Measurements from ENCODE around the gene ANAPC2. TPM values are rescaled to one million over a fixed set of nuclear protein-coding genes. Genes with fewer than 3 reads are reported as not detected.
A peak's percentile ranks its signal among the peaks of the same experiment; 100 is the strongest.

The ANAPC2 gene
- total RNA-seq, 1 donor, result 32.9 TPM

- Histone ChIP-seq H2AFZ (ENCODE audit: low read length) (peak overlapping the region; percentile 56), H3K27ac (ENCODE audit: low read depth, low read length) (no peak overlapping the region), H3K4me1 (ENCODE audit: insufficient read depth, low read length) (no peaks in the 10 kb centered on the region), H3K36me3 (ENCODE audit: insufficient read depth, low read length) (no peaks in the 10 kb centered on the region), H3K4me3 (ENCODE audit: insufficient read depth, low read length) (peak overlapping the region; percentile 56), H3K9me3 (ENCODE audit: low read depth, low read length) (no peaks in the 10 kb centered on the region), H3K27me3 (ENCODE audit: insufficient read depth, low read length) (peaks cover 36% of the 10 kb centered on the region), H3K79me2 (ENCODE audit: insufficient read depth, low read length) (no peaks in the 10 kb centered on the region), H4K20me1 (ENCODE audit: insufficient read depth, low read length) (peaks cover 5% of the 10 kb centered on the region), H3K4me2 (ENCODE audit: insufficient read depth, low read length) (peak overlapping the region; percentile 67)
- TF ChIP-seq CTCF (IDR thresholded peaks at IDR 0.05; ENCODE audit: extremely low read depth, low read depth, low read length), result no peak
- no peak for DNase-seq (ENCODE audit: insufficient read length, low spot score, missing footprints)
These were observed 31.6 kb downstream of the ANAPC2 start for GRCh38 chr9:137156567-137157375.

- Histone ChIP-seq H4K20me1 (ENCODE audit: insufficient read depth, low read length) (peaks cover 3% of the 10 kb centered on the region), H3K9me3 (ENCODE audit: low read depth, low read length) (no peaks in the 10 kb centered on the region), H3K27me3 (ENCODE audit: insufficient read depth, low read length) (peaks cover 8% of the 10 kb centered on the region), H3K4me2 (ENCODE audit: insufficient read depth, low read length) (no peak overlapping the region), H3K27ac (ENCODE audit: low read depth, low read length) (no peak overlapping the region), H3K79me2 (ENCODE audit: insufficient read depth, low read length) (no peaks in the 10 kb centered on the region), H3K4me1 (ENCODE audit: insufficient read depth, low read length) (no peaks in the 10 kb centered on the region), H3K36me3 (ENCODE audit: insufficient read depth, low read length) (no peaks in the 10 kb centered on the region), H2AFZ (ENCODE audit: low read length) (no peak overlapping the region), H3K4me3 (ENCODE audit: insufficient read depth, low read length) (no peak overlapping the region)
- no peak for TF ChIP-seq CTCF (IDR thresholded peaks at IDR 0.05; ENCODE audit: extremely low read depth, low read depth, low read length)
- DNase-seq (ENCODE audit: insufficient read length, low spot score, missing footprints), result no peak
These were observed 35.4 kb downstream of the ANAPC2 start for GRCh38 chr9:137152844-137153405.

DNA sequence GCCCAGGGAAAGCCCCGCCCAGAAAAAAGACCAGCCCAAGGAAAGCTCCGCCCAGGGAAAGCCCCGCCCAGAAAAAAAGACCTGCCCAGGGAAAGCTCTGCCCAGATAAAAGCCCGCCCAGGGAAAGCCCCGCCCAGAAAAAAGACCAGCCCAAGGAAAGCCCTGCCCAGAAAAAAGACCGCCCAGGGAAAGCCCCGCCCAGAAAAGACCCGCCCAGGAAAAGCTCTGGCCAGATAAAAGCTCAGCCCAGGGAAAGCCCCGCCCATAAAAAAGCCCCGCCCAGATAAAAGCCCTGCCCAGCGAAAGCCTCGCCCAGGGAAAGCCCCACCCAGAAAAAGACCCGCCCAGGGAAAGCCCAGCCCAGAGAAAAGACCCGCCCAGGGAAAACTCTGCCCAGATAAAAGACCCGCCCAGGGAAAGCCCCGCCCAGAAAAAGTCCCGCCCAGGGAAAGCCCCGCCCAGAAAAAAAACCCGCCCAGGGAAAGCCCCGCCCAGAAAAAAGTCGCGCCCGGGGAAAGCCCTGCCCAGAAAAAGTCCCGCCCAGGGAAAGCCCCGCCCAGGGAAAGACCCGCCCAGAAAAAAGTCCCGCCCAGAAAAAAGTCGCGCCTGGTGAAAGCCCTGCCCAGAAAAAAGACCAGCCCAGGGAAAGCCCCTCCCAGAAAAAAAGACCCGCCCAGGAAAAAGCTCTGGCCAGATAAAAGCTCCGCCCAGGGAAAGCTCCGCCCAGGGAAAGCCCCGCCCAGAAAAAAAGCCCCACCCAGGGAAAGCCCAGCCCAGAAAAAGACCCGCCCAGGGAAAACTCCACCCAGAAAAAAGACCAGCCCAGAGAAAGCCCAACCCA is 37.5 kb downstream of the ANAPC2 start:
- no peaks in the 10 kb centered on the region for H3K79me2 ChIP-seq (ENCODE audit: insufficient read depth, low read length)
- H3K4me1 ChIP-seq (ENCODE audit: insufficient read depth, low read length), result no peaks in the 10 kb centered on the region
- DNase-seq (ENCODE audit: insufficient read length, low spot score, missing footprints), result no peak
- TF ChIP-seq CTCF (IDR thresholded peaks at IDR 0.05; ENCODE audit: extremely low read depth, low read depth, low read length), result no peak
- no peak overlapping the region for H3K4me3 ChIP-seq (ENCODE audit: insufficient read depth, low read length)
- H3K27me3 ChIP-seq (ENCODE audit: insufficient read depth, low read length), result no peaks in the 10 kb centered on the region
- no peak overlapping the region for H3K4me2 ChIP-seq (ENCODE audit: insufficient read depth, low read length)
- no peaks in the 10 kb centered on the region for H4K20me1 ChIP-seq (ENCODE audit: insufficient read depth, low read length)
- H2AFZ ChIP-seq (ENCODE audit: low read length), result no peak overlapping the region
- H3K9me3 ChIP-seq (ENCODE audit: low read depth, low read length), result no peaks in the 10 kb centered on the region
- no peak overlapping the region for H3K27ac ChIP-seq (ENCODE audit: low read depth, low read length)
- H3K36me3 ChIP-seq (ENCODE audit: insufficient read depth, low read length), result no peaks in the 10 kb centered on the region

Measured in osteoblast (primary cell).